A673 (cell line): Measurements from ENCODE around the gene MPDZ. TPM values are rescaled to one million over a fixed set of nuclear protein-coding genes. Genes with fewer than 3 reads are reported as not detected.
"Not testable (repeated sequence)": the region's sequence is repeated elsewhere in the genome, so short reads cannot be mapped to it uniquely, and the experiment has no call there.

Experiments used
- BruUV-seq: library from RNA; stranded (reverse); fragments of 400-500 nt; replicated peaks from 2 replicates; lab custom pipeline; 2021; lab: Mats Ljungman, UMichigan
- CTCF ChIA-PET: fragments of 300-600 bp; sonication (Branson Sonifier 250); formaldehyde crosslinking; loops from one replicate; lab custom pipeline; 2022; ENCODE audit warnings: antibody characterized with exemption; lab: Charles Lee
- POLR2A ChIA-PET: fragments of 300-600 bp; sonication (Branson Sonifier 250); formaldehyde crosslinking; loops from one replicate; lab custom pipeline; 2022; ENCODE audit warnings: antibody characterized with exemption; ENCODE audit not compliant: low non-redundant PET; lab: Charles Lee
- DNase-seq: peaks from one replicate; pipeline ENCODE4 v3.0.0-alpha.2; 2015; ENCODE audit warnings: low spot score
- H3K27ac ChIP-seq: fragments of 200-600 bp; sonication (generic); 2 replicates; pipeline ENCODE4 v1.5.1; 2016; ENCODE audit warnings: mixed run types, low read depth, mild to moderate bottlenecking, mixed read lengths, antibody characterized with exemption, low read length; ENCODE audit not compliant: poor library complexity, severe bottlenecking
- H3K27me3 ChIP-seq: fragments of 200-600 bp; sonication (generic); replicated peaks from 2 replicates; pipeline ENCODE4 v1.6.1; 2017; ENCODE audit warnings: mixed run types, low read depth, mild to moderate bottlenecking, mixed read lengths, antibody characterized with exemption, low read length; ENCODE audit not compliant: insufficient read depth, poor library complexity
- H3K36me3 ChIP-seq: fragments of 200-600 bp; sonication (generic); 2 replicates; pipeline ENCODE4 v1.6.1; 2016; ENCODE audit warnings: mixed run types, mild to moderate bottlenecking, mixed read lengths, antibody characterized with exemption, low read length; ENCODE audit not compliant: insufficient read depth, poor library complexity, severe bottlenecking
- H3K4me1 ChIP-seq: fragments of 200-600 bp; sonication (generic); 2 replicates; pipeline ENCODE4 v1.6.1; 2017; ENCODE audit warnings: mixed run types, mild to moderate bottlenecking, mixed read lengths, antibody characterized with exemption, low read length; ENCODE audit not compliant: insufficient read depth, poor library complexity, severe bottlenecking
- H3K4me3 ChIP-seq: fragments of 200-600 bp; sonication (generic); 2 replicates; pipeline ENCODE4 v1.5.1; 2016; ENCODE audit warnings: low read depth, mixed run types, mild to moderate bottlenecking, mixed read lengths, low read length; ENCODE audit not compliant: poor library complexity, severe bottlenecking
- H3K9me3 ChIP-seq: fragments of 200-600 bp; sonication (generic); 2 replicates; pipeline ENCODE4 v1.6.1; 2016; ENCODE audit warnings: mixed run types, low read depth, mild to moderate bottlenecking, mixed read lengths, antibody characterized with exemption, low read length; ENCODE audit not compliant: poor library complexity, severe bottlenecking
- EZH2 ChIP-seq: fragments of 200-600 bp; sonication (generic); IDR thresholded peaks from 2 replicates; pipeline ENCODE4 v1.6.1; 2017; ENCODE audit warnings: borderline replicate concordance, low read depth, mild to moderate bottlenecking, mixed read lengths, antibody characterized with exemption, low read length; ENCODE audit not compliant: poor library complexity, severe bottlenecking
- intact Hi-C: fragments of 100-400 bp; cut with micrococcal nuclease; formaldehyde crosslinking; loops from one replicate; pipeline ENCODE4 v1.10.0; 2022; ENCODE audit not compliant: unreplicated experiment
- total RNA-seq: library from RNA; stranded (reverse); gene quantifications from 2 replicates; pipeline ENCODE4 v1.2.3, GENCODE V29; 2021
- TF ChIP-seq, protein P1 (sequence below): fragments of 300-800, 200-600 bp; sonication (generic); conservative IDR thresholded peaks from 2 replicates; pipeline ENCODE4 v1.5.1; 2017; ENCODE audit warnings: low read depth, mild to moderate bottlenecking, antibody characterized with exemption, low read length, moderate library complexity, mixed read lengths

Gene MPDZ
- total RNA-seq, 1 experiment from 2014 or later, result 35.1 TPM

DNA sequence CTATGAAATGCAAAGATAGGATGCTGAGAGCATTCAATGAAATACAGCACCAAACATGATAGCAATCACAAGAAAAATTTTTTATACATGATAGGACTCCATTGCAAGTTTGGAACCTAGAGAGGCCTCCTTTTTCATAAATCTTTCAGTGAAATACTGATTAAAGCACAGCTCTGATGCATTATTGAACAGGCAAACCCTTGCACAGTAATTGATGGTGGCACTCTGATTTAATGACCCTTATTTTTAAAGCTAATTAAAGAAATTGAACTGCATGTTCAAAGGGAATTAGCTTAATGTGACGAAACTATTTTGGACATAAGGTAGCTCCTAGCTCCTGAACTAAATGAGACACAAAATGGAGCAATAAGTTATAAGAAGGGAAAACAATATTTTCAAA, 44.6 kb downstream of the MPDZ start:
- H3K27ac ChIP-seq, result no peak overlapping the region
- no peak overlapping the region for H3K4me3 ChIP-seq
- no peak for DNase-seq
- H3K27me3 ChIP-seq, result no peaks in the 10 kb centered on the region
- intact Hi-C loops, result no loop called here
- no peaks in the 10 kb centered on the region for H3K4me1 ChIP-seq
- H3K36me3 ChIP-seq, result no peaks in the 10 kb centered on the region
- CTCF ChIA-PET, result no interaction called here
- no peak for TF ChIP-seq EZH2
- BruUV-seq, result no TSS peak
- POLR2A ChIA-PET, result no interaction called here
- H3K9me3 ChIP-seq, result no peaks in the 10 kb centered on the region

DNA sequence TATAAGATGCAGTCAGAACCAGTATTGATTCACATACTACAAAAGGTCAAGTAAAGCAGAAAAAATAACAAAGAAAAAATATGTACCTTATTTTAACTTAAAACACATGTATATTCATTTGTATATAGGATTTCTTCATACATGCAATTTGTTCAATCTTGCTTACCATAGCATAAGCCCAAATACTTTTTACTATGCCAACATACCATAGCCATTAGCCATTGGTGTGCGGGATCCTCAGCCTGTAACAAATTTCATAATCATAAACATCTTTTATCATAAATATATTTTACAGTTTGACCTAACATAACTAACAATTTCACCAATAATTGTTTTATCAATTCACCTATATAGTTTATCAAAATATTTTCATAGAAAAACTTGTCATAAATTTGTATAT, 51.1 kb downstream of the MPDZ start:
- CTCF ChIA-PET, result no interaction called here
- no peak overlapping the region for H3K4me3 ChIP-seq
- TF ChIP-seq EZH2, result no peak
- TF ChIP-seq, protein P1, sequence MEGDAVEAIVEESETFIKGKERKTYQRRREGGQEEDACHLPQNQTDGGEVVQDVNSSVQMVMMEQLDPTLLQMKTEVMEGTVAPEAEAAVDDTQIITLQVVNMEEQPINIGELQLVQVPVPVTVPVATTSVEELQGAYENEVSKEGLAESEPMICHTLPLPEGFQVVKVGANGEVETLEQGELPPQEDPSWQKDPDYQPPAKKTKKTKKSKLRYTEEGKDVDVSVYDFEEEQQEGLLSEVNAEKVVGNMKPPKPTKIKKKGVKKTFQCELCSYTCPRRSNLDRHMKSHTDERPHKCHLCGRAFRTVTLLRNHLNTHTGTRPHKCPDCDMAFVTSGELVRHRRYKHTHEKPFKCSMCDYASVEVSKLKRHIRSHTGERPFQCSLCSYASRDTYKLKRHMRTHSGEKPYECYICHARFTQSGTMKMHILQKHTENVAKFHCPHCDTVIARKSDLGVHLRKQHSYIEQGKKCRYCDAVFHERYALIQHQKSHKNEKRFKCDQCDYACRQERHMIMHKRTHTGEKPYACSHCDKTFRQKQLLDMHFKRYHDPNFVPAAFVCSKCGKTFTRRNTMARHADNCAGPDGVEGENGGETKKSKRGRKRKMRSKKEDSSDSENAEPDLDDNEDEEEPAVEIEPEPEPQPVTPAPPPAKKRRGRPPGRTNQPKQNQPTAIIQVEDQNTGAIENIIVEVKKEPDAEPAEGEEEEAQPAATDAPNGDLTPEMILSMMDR, result no peak
- DNase-seq, result no peak
- no peaks in the 10 kb centered on the region for H3K4me1 ChIP-seq
- intact Hi-C loops, result no loop called here
- BruUV-seq, result no TSS peak
- H3K27ac ChIP-seq, result no peak overlapping the region
- POLR2A ChIA-PET, result no interaction called here
- H3K36me3 ChIP-seq, result no peaks in the 10 kb centered on the region
- no peaks in the 10 kb centered on the region for H3K9me3 ChIP-seq
- H3K27me3 ChIP-seq, result no peaks in the 10 kb centered on the region

GRCh38 chr9:13224366-13224765, 55.1 kb downstream of the MPDZ start:
- ChIA-PET POLR2A (no interaction called here), CTCF (no interaction called here)
- no peak overlapping the region for H3K27ac ChIP-seq
- H3K27me3 ChIP-seq, result no peaks in the 10 kb centered on the region
- no TSS peak for BruUV-seq
- H3K4me1 ChIP-seq, result no peaks in the 10 kb centered on the region
- TF ChIP-seq, protein P1, result no peak
- no peak for TF ChIP-seq EZH2
- no peak for DNase-seq
- intact Hi-C loops, result no loop called here
- peaks cover 7% of the 10 kb centered on the region for H3K36me3 ChIP-seq
- no peaks in the 10 kb centered on the region for H3K9me3 ChIP-seq
- no peak overlapping the region for H3K4me3 ChIP-seq

GRCh38 chr9:13222733-13223132, 56.8 kb downstream of the MPDZ start:
- H3K4me3 ChIP-seq, H3K4me1 ChIP-seq, CTCF ChIA-PET, DNase-seq, H3K36me3 ChIP-seq, H3K9me3 ChIP-seq, H3K27me3 ChIP-seq, intact Hi-C loops, H3K27ac ChIP-seq, BruUV-seq, POLR2A ChIA-PET: not testable (repeated sequence)
